Uterus (tissue), 2 donors: ENCODE data around the gene EPC1.

Source experiments
- POLR2A ChIP-seq, 2 donors: fragments of 450-650 bp; IDR thresholded peaks; one replicate each; pipeline ENCODE4 v1.6.1; 2016; ENCODE audit warnings: antibody characterized with exemption in 2 of 2, mild to moderate bottlenecking in 1 of 2, moderate library complexity in 1 of 2
- TF ChIP-seq, protein P1 (sequence below), 4 experiments: fragments of 200-600 bp in 2 of 4; fragments of 450-650 bp in 2 of 4; sonication (generic) in 2 of 4; IDR thresholded peaks; one replicate each; pipeline ENCODE4 v1.5.1; 2016 to 2019; ENCODE audit warnings: antibody characterized with exemption in 4 of 4, mild to moderate bottlenecking in 2 of 4, moderate library complexity in 1 of 4

DNA sequence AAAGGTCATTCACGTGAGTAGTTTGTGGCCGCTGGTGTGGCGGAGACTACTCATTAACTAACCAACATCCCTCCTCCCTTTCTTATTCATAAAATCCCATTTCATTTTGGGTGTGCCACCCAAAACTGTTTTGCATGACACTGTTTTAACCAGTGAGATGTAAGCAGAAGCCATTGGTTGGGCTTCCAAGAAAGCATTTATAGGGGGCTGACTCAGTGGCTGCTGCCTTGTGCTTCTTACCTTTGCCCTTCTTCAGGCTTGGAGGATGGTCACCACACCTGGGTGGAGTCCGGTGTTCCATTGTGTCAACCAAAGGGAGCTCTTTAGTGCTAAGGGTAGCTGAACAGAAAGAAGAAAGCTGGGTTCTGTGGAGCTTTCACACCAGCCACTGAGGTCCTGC is 37.2 kb upstream of the EPC1 start:
- TF ChIP-seq, protein P1, sequence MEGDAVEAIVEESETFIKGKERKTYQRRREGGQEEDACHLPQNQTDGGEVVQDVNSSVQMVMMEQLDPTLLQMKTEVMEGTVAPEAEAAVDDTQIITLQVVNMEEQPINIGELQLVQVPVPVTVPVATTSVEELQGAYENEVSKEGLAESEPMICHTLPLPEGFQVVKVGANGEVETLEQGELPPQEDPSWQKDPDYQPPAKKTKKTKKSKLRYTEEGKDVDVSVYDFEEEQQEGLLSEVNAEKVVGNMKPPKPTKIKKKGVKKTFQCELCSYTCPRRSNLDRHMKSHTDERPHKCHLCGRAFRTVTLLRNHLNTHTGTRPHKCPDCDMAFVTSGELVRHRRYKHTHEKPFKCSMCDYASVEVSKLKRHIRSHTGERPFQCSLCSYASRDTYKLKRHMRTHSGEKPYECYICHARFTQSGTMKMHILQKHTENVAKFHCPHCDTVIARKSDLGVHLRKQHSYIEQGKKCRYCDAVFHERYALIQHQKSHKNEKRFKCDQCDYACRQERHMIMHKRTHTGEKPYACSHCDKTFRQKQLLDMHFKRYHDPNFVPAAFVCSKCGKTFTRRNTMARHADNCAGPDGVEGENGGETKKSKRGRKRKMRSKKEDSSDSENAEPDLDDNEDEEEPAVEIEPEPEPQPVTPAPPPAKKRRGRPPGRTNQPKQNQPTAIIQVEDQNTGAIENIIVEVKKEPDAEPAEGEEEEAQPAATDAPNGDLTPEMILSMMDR (IDR thresholded peaks at IDR 0.05), result no peak
- TF ChIP-seq POLR2A (IDR thresholded peaks at IDR 0.05), result no peak
